NB4 (cell line): ENCODE data around the gene EXOC4.
A peak's percentile ranks its signal among the peaks of the same experiment; 100 is the strongest.

Source experiments
- DNase-seq: peaks from one replicate; pipeline ENCODE4 v3.0.0; 2010; ENCODE audit warnings: low read depth
- H3K4me3 ChIP-seq: one replicate; pipeline ENCODE4 v1.5.1; 2011; ENCODE audit warnings: mild to moderate bottlenecking, low read depth, low read length, moderate library complexity
- MAX ChIP-seq: IDR thresholded peaks from 2 replicates; pipeline ENCODE4 v1.6.1; 2011; ENCODE audit warnings: low read depth, low read length
- MYC ChIP-seq: IDR thresholded peaks from 2 replicates; pipeline ENCODE4 v1.6.1; 2011; ENCODE audit warnings: low read depth, low read length
- POLR2A ChIP-seq: IDR thresholded peaks from 2 replicates; pipeline ENCODE4 v1.6.1; 2011; ENCODE audit warnings: mild to moderate bottlenecking; ENCODE audit not compliant: insufficient read length; ENCODE audit errors: extremely low read depth
- TF ChIP-seq, protein P1 (sequence below): IDR thresholded peaks from one replicate; pipeline ENCODE4 v1.5.1; 2012; ENCODE audit warnings: low read depth, low read length

EXOC4 gene

DNA sequence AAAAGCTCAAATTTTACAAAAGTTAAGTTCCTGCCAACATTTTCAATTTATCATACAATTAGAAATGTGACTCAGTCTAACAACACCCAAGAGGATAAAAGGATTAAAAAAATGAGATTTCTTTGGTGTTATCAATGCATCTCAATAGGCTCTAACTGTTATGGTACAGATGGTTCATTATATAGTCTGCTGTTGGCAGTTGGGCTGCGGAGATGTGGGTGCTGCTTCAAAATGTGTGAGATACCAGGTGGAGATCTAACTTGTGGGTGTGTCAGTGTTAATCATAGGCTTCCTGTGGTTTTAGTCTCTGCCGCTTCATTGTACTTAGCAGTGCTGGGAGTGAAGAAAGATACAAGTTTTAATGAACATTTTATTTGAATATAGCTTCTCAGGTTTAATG is 231.2 kb downstream of the EXOC4 start:
- TF ChIP-seq MAX: no peak
- TF ChIP-seq, protein P1, sequence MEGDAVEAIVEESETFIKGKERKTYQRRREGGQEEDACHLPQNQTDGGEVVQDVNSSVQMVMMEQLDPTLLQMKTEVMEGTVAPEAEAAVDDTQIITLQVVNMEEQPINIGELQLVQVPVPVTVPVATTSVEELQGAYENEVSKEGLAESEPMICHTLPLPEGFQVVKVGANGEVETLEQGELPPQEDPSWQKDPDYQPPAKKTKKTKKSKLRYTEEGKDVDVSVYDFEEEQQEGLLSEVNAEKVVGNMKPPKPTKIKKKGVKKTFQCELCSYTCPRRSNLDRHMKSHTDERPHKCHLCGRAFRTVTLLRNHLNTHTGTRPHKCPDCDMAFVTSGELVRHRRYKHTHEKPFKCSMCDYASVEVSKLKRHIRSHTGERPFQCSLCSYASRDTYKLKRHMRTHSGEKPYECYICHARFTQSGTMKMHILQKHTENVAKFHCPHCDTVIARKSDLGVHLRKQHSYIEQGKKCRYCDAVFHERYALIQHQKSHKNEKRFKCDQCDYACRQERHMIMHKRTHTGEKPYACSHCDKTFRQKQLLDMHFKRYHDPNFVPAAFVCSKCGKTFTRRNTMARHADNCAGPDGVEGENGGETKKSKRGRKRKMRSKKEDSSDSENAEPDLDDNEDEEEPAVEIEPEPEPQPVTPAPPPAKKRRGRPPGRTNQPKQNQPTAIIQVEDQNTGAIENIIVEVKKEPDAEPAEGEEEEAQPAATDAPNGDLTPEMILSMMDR: no peak
- H3K4me3 ChIP-seq: no peak overlapping the region
- DNase-seq: peak; percentile 13

DNA sequence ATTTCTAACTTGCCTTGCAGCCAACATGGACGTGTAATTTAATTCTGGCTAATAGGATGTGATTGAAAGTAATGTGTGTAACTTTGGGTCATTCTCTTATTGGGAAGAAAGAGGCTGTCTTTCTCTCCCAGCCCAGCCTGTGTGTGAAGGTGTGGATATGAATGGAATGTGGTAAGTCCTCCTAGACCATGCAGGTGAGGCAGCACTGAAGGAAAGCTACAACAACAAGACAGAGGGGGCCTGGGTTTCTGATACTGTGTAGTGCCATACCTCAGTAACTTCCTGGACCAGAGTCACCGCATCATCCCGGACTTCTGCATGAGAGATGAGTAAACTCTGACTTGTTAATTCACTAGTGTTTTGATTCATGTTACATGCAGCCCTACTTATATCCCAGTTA is 237.0 kb downstream of the EXOC4 start:
- no peak overlapping the region for H3K4me3 ChIP-seq
- no peak for DNase-seq
- TF ChIP-seq POLR2A (no peak), MAX (no peak), MYC (no peak)
- TF ChIP-seq, protein P1: no peak

- TF ChIP-seq POLR2A: no peak
- TF ChIP-seq, protein P1: no peak
- no peak for TF ChIP-seq MYC
- TF ChIP-seq MAX: no peak
- DNase-seq: no peak
- H3K4me3 ChIP-seq: no peak overlapping the region
Observed at GRCh38 chr7:133491201-133491691, 238.4 kb downstream of the EXOC4 start.

- DNase-seq: peak; percentile 50
Observed at GRCh38 chr7:133491846-133492652, 239.2 kb downstream of the EXOC4 start.

DNA sequence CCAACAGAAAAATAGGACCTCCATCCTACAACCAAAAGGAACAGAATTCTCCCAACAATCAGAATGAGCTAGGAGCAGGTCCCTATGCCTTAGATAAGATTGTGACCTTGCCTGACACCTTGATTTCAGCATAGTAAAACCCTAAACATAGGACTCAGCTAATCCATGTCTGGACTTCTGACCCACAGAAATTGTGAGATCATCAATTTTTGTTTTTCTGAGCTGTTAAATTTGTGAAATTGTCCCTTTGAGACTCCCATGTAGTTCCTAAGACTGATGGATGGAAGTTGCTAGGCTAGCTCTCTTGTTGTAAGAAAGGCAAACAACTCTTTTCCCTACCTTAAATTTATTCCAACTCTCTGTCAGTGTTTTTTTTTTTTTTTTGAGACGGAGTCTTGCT is 244.2 kb downstream of the EXOC4 start:
- no peak for DNase-seq
- TF ChIP-seq MYC (no peak), MAX (no peak), POLR2A (no peak)
- TF ChIP-seq, protein P1: no peak
- H3K4me3 ChIP-seq: no peak overlapping the region

More at GRCh38 chr7:133491846-133492652, 239.2 kb downstream of the EXOC4 start:
- TF ChIP-seq MYC: no peak
- TF ChIP-seq, protein P1: no peak
- TF ChIP-seq POLR2A: no peak
- no peak for TF ChIP-seq MAX
- no peak overlapping the region for H3K4me3 ChIP-seq

- TF ChIP-seq MAX (no peak), POLR2A (no peak), MYC (no peak)
- TF ChIP-seq, protein P1: no peak
- no peak overlapping the region for H3K4me3 ChIP-seq
- DNase-seq: no peak
Observed at GRCh38 chr7:133501771-133502170, 248.9 kb downstream of the EXOC4 start.
